Endothelial cell of umbilical vein (primary cell): ENCODE data around the gene MNAT1. TPM values are rescaled to one million over a fixed set of nuclear protein-coding genes. Genes with fewer than 3 reads are reported as not detected.

Experiments
- BruUV-seq: library from RNA; stranded (reverse); fragments of 400-500 nt; replicated peaks from 2 replicates; lab custom pipeline; 2021; lab: Mats Ljungman, UMichigan
- CTCF ChIA-PET: fragments of 300-600, 350-600 bp; sonication (Branson Sonifier 250); formaldehyde crosslinking; loops from one replicate; lab custom pipeline; 2021; ENCODE audit warnings: antibody characterized with exemption, inconsistent platforms; lab: Charles Lee
- POLR2A ChIA-PET: fragments of 300-600, 350-600 bp; sonication (Branson Sonifier 250); formaldehyde crosslinking; loops from one replicate; lab custom pipeline; 2021; ENCODE audit warnings: antibody characterized with exemption, inconsistent platforms; lab: Charles Lee
- DNase-seq: peaks from one replicate; pipeline ENCODE4 v3.0.0-alpha.2; 2011; ENCODE audit warnings: low read depth, low spot score
- FAIRE-seq: peaks from 2 replicates; lab custom pipeline; 2011; peaks lifted over from hg19 to GRCh38; lab: Jason Lieb, UNC
- H2AFZ ChIP-seq: 2 replicates; pipeline ENCODE4 v1.6.0; 2012; ENCODE audit warnings: low read depth, low read length, control low read depth, inconsistent platforms
- H3K27ac ChIP-seq: 2 replicates; pipeline ENCODE4 v1.5.1; 2011; ENCODE audit warnings: low read depth, mild to moderate bottlenecking, control low read depth, low read length, moderate library complexity; ENCODE audit not compliant: insufficient read depth
- H3K27me3 ChIP-seq, 2 experiments: 2 replicates each; pipeline versions ENCODE4 v1.6.0 to v1.6.1; 2011; ENCODE audit warnings: low read length in 2 of 2, mixed read lengths in 1 of 2; ENCODE audit not compliant: control insufficient read depth in 2 of 2, insufficient read depth in 2 of 2
- H3K36me3 ChIP-seq, 2 experiments: 2 replicates in 1 of 2; 3 replicates in 1 of 2; pipeline ENCODE4 v1.5.1; 2011; ENCODE audit warnings: low read length in 2 of 2, mild to moderate bottlenecking in 1 of 2, moderate library complexity in 1 of 2; ENCODE audit not compliant: control insufficient read depth in 2 of 2, insufficient read depth in 2 of 2; ENCODE audit errors: extremely low read depth in 1 of 2
- H3K4me1 ChIP-seq: 3 replicates; pipeline ENCODE4 v1.5.1; 2011; ENCODE audit warnings: mild to moderate bottlenecking, low read length; ENCODE audit not compliant: control insufficient read depth, insufficient read depth; ENCODE audit errors: extremely low read depth
- H3K4me2 ChIP-seq: 2 replicates; pipeline ENCODE4 v1.6.1; 2011; ENCODE audit warnings: low read length, control low read depth, mixed read lengths; ENCODE audit not compliant: insufficient read depth
- H3K4me3 ChIP-seq, 3 experiments: fragments of 200-600 bp in 1 of 3; sonication (generic), shearing (Covaris generic) in 1 of 3; replicated peaks in 1 of 3; 2 replicates each; pipeline ENCODE4 v1.5.1; 2011 to 2016; ENCODE audit warnings: control low read depth in 3 of 3, low read length in 3 of 3, mild to moderate bottlenecking in 2 of 3, inconsistent platforms in 1 of 3, low read depth in 1 of 3, moderate library complexity in 1 of 3; ENCODE audit not compliant: insufficient read depth in 1 of 3
- H3K79me2 ChIP-seq: 2 replicates; pipeline ENCODE4 v1.6.0; 2012; ENCODE audit warnings: low read length, inconsistent platforms; ENCODE audit not compliant: control insufficient read depth, insufficient read depth
- H3K9ac ChIP-seq: replicated peaks from 2 replicates; pipeline ENCODE3; 2011; ENCODE audit warnings: low read length, control low read depth; ENCODE audit not compliant: insufficient read depth; ENCODE audit errors: extremely low read depth
- H3K9me1 ChIP-seq: replicated peaks from 3 replicates; pipeline ENCODE4 v1.6.0; 2011; ENCODE audit warnings: mild to moderate bottlenecking, low read length; ENCODE audit not compliant: control insufficient read depth, insufficient read depth; ENCODE audit errors: extremely low read depth
- H3K9me3 ChIP-seq: replicated peaks from 2 replicates; pipeline ENCODE4 v1.5.1; 2012; ENCODE audit warnings: low read length, inconsistent platforms; ENCODE audit not compliant: control insufficient read depth, insufficient read depth
- H4K20me1 ChIP-seq: replicated peaks from 2 replicates; pipeline ENCODE3; 2011; ENCODE audit warnings: mild to moderate bottlenecking, low read length; ENCODE audit not compliant: control insufficient read depth, insufficient read depth; ENCODE audit errors: extremely low read depth
- CTCF ChIP-seq, 2 donors: IDR thresholded peaks; 1 replicate in 1 of 2; 2 replicates in 1 of 2; pipeline ENCODE4 v1.5.1; 2011; ENCODE audit warnings: low read length in 2 of 2, mild to moderate bottlenecking in 2 of 2, moderate library complexity in 2 of 2, control low read depth in 1 of 2, inconsistent platforms in 1 of 2, low read depth in 1 of 2; ENCODE audit not compliant: insufficient read depth in 1 of 2; ENCODE audit errors: extremely low read depth in 1 of 2
- EZH2 ChIP-seq: IDR thresholded peaks from 2 replicates; pipeline ENCODE4 v1.6.1; 2012; ENCODE audit warnings: borderline replicate concordance, low read depth, mild to moderate bottlenecking, moderate library complexity, low read length, inconsistent platforms; ENCODE audit not compliant: severe bottlenecking
- FOS ChIP-seq: IDR thresholded peaks from 2 replicates; pipeline ENCODE4 v1.6.1; 2011; ENCODE audit warnings: mild to moderate bottlenecking, low read length, moderate library complexity, borderline replicate concordance; ENCODE audit not compliant: insufficient read depth
- GATA2 ChIP-seq: IDR thresholded peaks from 2 replicates; pipeline ENCODE4 v1.7.0; 2011; ENCODE audit warnings: low read depth, mild to moderate bottlenecking, moderate library complexity, mixed read lengths, low read length; ENCODE audit not compliant: insufficient read length, insufficient read depth
- JUN ChIP-seq: IDR thresholded peaks from 2 replicates; pipeline ENCODE4 v1.6.1; 2011; ENCODE audit warnings: borderline replicate concordance, low read depth; ENCODE audit not compliant: insufficient read length, insufficient read depth
- MAX ChIP-seq: IDR thresholded peaks from 2 replicates; pipeline ENCODE4 v1.6.1; 2011; ENCODE audit not compliant: insufficient read depth, insufficient read length
- MYC ChIP-seq: IDR thresholded peaks from one replicate; pipeline ENCODE4 v1.6.1; 2011; ENCODE audit warnings: mild to moderate bottlenecking, low read depth, low read length
- POLR2A ChIP-seq: IDR thresholded peaks from 2 replicates; pipeline ENCODE4 v1.6.1; 2012; ENCODE audit warnings: low read depth, mild to moderate bottlenecking, control low read depth, low read length
- POLR2AphosphoS5 ChIP-seq: IDR thresholded peaks from 2 replicates; pipeline ENCODE4 v1.6.1; 2012; ENCODE audit warnings: low read depth, mild to moderate bottlenecking, control low read depth, low read length, moderate library complexity; ENCODE audit not compliant: insufficient read depth
- dilution Hi-C: fragments of 300-500 bp; cut with MboI; formaldehyde crosslinking; loops from one replicate; pipeline ENCODE4 v1.15.0; 2019; ENCODE audit warnings: low sequenced_read_pairs; ENCODE audit not compliant: extremely low pct_ligation_motif_present
- intact Hi-C: fragments of 100-400 bp; cut with micrococcal nuclease; formaldehyde crosslinking; loops from one replicate; pipeline ENCODE4 v1.10.0; 2022
- polyA plus RNA-seq, 4 experiments: library from polyadenylated mRNA; depleted of rRNA in 3 of 4; stranded (reverse) in 3 of 4; unstranded in 1 of 4; fragments of >200 nt; gene quantifications; 2 replicates each; pipeline versions ENCODE4 v1.2.1 to v1.2.3, GENCODE V29; 2011 to 2012; ENCODE audit warnings: missing spikeins in 1 of 4
- total RNA-seq: library from RNA; stranded (reverse); gene quantifications from 2 replicates; pipeline ENCODE4 v1.2.3, GENCODE V29; 2021

MNAT1 gene
- total and polyA plus RNA-seq, 2 donors (not counting 3 experiments of a cell fraction or from before 2014, with no cell fraction given) = 35.7 to 55.7 TPM

- BruUV-seq = no TSS peak
- Histone ChIP-seq H3K79me2 (no peaks in the 10 kb centered on the region), H2AFZ (no peak overlapping the region), H3K9me1 (no peaks in the 10 kb centered on the region), H3K9ac (no peak overlapping the region), H3K36me3 (no peaks in the 10 kb centered on the region), H4K20me1 (no peaks in the 10 kb centered on the region), H3K4me3 (no peak overlapping the region), H3K27me3 (no peaks in the 10 kb centered on the region), H3K9me3 (no peaks in the 10 kb centered on the region), H3K4me2 (no peak overlapping the region), H3K4me1 (peaks cover 11% of the 10 kb centered on the region), H3K27ac (no peak overlapping the region)
- DNase-seq (no peak), FAIRE-seq (no peak)
- no peak for TF ChIP-seq FOS
- no peak for TF ChIP-seq POLR2A
- no peak for TF ChIP-seq EZH2
- TF ChIP-seq POLR2AphosphoS5 = no peak
- no peak for TF ChIP-seq CTCF (IDR thresholded peaks at IDR 0.05; ENCODE audit: extremely low read depth in 1 of 2, insufficient read depth in 1 of 2, low read depth in 1 of 2, low read length in 2 of 2)
- no peak for TF ChIP-seq MYC
- TF ChIP-seq MAX = no peak
- no peak for TF ChIP-seq GATA2
- TF ChIP-seq JUN = no peak
- ChIA-PET POLR2A (no interaction called here), CTCF (no interaction called here)
- intact Hi-C loops = no loop called here
- dilution Hi-C loops = no loop called here
These were observed 212.2 kb downstream of the MNAT1 start for GRCh38 chr14:60946773-60947172.
